ENCODE data around the gene ZBTB25.

The ZBTB25 gene

DNA sequence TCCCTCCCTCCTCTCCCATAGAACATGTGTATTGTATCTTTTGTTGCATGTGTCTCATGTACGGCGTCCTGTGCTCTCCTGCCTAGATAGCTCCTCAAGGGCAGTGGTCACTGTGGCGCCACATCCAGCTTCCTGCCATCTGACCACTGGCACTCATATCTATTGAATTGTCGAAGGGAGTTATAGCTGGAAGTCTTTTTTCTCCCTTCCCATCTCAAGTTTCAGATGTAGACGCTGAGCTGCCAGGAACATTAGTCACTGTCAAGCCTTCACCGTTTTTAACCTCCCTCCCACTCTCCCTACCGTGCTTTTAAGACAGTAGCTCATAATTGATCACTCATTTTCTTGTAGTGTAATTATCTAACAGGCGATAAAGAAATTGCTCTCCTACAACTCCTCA, 82.5 kb downstream of the ZBTB25 start:
- H4K20me1 ChIP-seq (ENCODE audit: insufficient read depth, low read length): no peaks in the 10 kb centered on the region
- H3K79me2 ChIP-seq (ENCODE audit: insufficient read depth, low read length): no peaks in the 10 kb centered on the region
- H3K27me3 ChIP-seq (ENCODE audit: insufficient read depth, low read length): no peaks in the 10 kb centered on the region
- peaks cover 87% of the 10 kb centered on the region for H3K36me3 ChIP-seq (ENCODE audit: insufficient read depth, low read length)
- no peak overlapping the region for H3K27ac ChIP-seq (ENCODE audit: low read depth, low read length, poor library complexity, severe bottlenecking)
- no peak overlapping the region for H3K4me2 ChIP-seq (ENCODE audit: low read length)
- no peaks in the 10 kb centered on the region for H3K9me2 ChIP-seq (ENCODE audit: low read depth, low read length)
- H3K4me3 ChIP-seq (ENCODE audit: low read depth, low read length, poor library complexity, severe bottlenecking): no peak overlapping the region
- H2AFZ ChIP-seq (ENCODE audit: low read length): no peak overlapping the region
- no peaks in the 10 kb centered on the region for H3F3A ChIP-seq (ENCODE audit: insufficient read depth, low read length)
- no peaks in the 10 kb centered on the region for H3K9me3 ChIP-seq (ENCODE audit: low read length)
- no peak overlapping the region for H3K9ac ChIP-seq (ENCODE audit: low read length)
- TF ChIP-seq EZH2 (IDR thresholded peaks at IDR 0.05; ENCODE audit: borderline replicate concordance, low read length): no peak
- TF ChIP-seq, protein P1, sequence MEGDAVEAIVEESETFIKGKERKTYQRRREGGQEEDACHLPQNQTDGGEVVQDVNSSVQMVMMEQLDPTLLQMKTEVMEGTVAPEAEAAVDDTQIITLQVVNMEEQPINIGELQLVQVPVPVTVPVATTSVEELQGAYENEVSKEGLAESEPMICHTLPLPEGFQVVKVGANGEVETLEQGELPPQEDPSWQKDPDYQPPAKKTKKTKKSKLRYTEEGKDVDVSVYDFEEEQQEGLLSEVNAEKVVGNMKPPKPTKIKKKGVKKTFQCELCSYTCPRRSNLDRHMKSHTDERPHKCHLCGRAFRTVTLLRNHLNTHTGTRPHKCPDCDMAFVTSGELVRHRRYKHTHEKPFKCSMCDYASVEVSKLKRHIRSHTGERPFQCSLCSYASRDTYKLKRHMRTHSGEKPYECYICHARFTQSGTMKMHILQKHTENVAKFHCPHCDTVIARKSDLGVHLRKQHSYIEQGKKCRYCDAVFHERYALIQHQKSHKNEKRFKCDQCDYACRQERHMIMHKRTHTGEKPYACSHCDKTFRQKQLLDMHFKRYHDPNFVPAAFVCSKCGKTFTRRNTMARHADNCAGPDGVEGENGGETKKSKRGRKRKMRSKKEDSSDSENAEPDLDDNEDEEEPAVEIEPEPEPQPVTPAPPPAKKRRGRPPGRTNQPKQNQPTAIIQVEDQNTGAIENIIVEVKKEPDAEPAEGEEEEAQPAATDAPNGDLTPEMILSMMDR (IDR thresholded peaks at IDR 0.05; ENCODE audit: low read length): no peak
- no peaks in the 10 kb centered on the region for H3K4me1 ChIP-seq (ENCODE audit: insufficient read depth, low read length, severe bottlenecking)

DNA sequence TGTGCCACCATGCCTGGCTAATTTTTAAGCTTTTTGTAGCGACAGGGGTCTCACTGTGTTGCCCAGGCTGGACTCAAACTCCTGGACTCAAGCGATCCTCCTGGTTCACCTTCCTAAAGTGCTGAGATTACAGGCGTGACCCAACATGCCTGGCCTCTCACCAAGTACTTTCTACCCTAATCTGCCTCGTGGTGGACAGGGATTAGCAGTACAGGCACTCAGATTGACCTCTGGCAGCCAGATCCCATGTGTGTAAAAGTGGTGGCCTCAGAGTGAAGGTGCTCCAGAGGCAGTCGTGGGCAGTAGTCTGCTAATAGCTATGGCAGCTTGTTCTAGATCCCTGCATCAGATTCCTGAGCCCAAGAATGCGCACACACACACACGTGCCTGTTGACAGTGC, 84.6 kb downstream of the ZBTB25 start:
- Histone ChIP-seq H3K79me2 (ENCODE audit: insufficient read depth, low read length) (no peaks in the 10 kb centered on the region), H3K27me3 (ENCODE audit: insufficient read depth, low read length) (no peaks in the 10 kb centered on the region), H3F3A (ENCODE audit: insufficient read depth, low read length) (no peaks in the 10 kb centered on the region), H3K27ac (ENCODE audit: low read depth, low read length, poor library complexity, severe bottlenecking) (no peak overlapping the region), H3K36me3 (ENCODE audit: insufficient read depth, low read length) (peaks cover 82% of the 10 kb centered on the region), H4K20me1 (ENCODE audit: insufficient read depth, low read length) (no peaks in the 10 kb centered on the region), H3K9me3 (ENCODE audit: low read length) (no peaks in the 10 kb centered on the region), H3K9me2 (ENCODE audit: low read depth, low read length) (no peaks in the 10 kb centered on the region), H2AFZ (ENCODE audit: low read length) (no peak overlapping the region), H3K9ac (ENCODE audit: low read length) (no peak overlapping the region), H3K4me3 (ENCODE audit: low read depth, low read length, poor library complexity, severe bottlenecking) (no peak overlapping the region), H3K4me2 (ENCODE audit: low read length) (no peak overlapping the region), H3K4me1 (ENCODE audit: insufficient read depth, low read length, severe bottlenecking) (no peaks in the 10 kb centered on the region)
- TF ChIP-seq, protein P1 (IDR thresholded peaks at IDR 0.05; ENCODE audit: low read length): no peak
- no peak for TF ChIP-seq EZH2 (IDR thresholded peaks at IDR 0.05; ENCODE audit: borderline replicate concordance, low read length)

DNA sequence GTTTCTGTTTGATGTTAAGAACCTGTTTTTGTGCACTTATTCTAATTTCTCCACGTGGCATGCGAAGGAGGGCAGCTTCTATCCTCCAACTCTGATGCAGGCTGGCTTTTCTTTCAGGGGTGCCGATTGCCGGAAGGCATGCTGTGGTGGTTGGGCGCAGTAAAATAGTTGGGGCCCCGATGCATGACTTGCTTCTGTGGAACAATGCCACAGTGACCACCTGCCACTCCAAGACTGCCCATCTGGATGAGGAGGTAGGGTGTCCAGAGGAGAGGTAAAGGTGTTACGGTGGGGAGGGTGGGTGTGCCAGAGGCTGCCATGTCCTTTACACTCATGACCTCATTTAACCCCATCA, 85.9 kb downstream of the ZBTB25 start:
- Histone ChIP-seq H3K4me1 (ENCODE audit: insufficient read depth, low read length, severe bottlenecking) (no peaks in the 10 kb centered on the region), H3K27ac (ENCODE audit: low read depth, low read length, poor library complexity, severe bottlenecking) (no peak overlapping the region)

More for the DNA sequence above, 85.9 kb downstream of the ZBTB25 start:
- Histone ChIP-seq H3F3A (ENCODE audit: insufficient read depth, low read length) (no peaks in the 10 kb centered on the region), H3K27me3 (ENCODE audit: insufficient read depth, low read length) (no peaks in the 10 kb centered on the region), H3K9me3 (ENCODE audit: low read length) (no peaks in the 10 kb centered on the region), H2AFZ (ENCODE audit: low read length) (no peak overlapping the region), H3K9me2 (ENCODE audit: low read depth, low read length) (no peaks in the 10 kb centered on the region), H3K79me2 (ENCODE audit: insufficient read depth, low read length) (no peaks in the 10 kb centered on the region), H3K36me3 (ENCODE audit: insufficient read depth, low read length) (peaks cover 86% of the 10 kb centered on the region), H3K4me2 (ENCODE audit: low read length) (no peak overlapping the region), H4K20me1 (ENCODE audit: insufficient read depth, low read length) (no peaks in the 10 kb centered on the region), H3K4me3 (ENCODE audit: low read depth, low read length, poor library complexity, severe bottlenecking) (no peak overlapping the region), H3K9ac (ENCODE audit: low read length) (no peak overlapping the region)
- TF ChIP-seq EZH2 (IDR thresholded peaks at IDR 0.05; ENCODE audit: borderline replicate concordance, low read length): no peak
- TF ChIP-seq, protein P1 (IDR thresholded peaks at IDR 0.05; ENCODE audit: low read length): no peak

Measured in OCI-LY1 (cell line).